Endothelial cell of umbilical vein (primary cell): ENCODE results near the gene RAB31. TPM values are rescaled to one million over a fixed set of nuclear protein-coding genes. Genes with fewer than 3 reads are reported as not detected.

ENCODE experiments used
- BruUV-seq: library from RNA; stranded (reverse); fragments of 400-500 nt; replicated peaks from 2 replicates; lab custom pipeline; 2021; lab: Mats Ljungman, UMichigan
- CTCF ChIA-PET: fragments of 300-600, 350-600 bp; sonication (Branson Sonifier 250); formaldehyde crosslinking; loops from one replicate; lab custom pipeline; 2021; ENCODE audit warnings: antibody characterized with exemption, inconsistent platforms; lab: Charles Lee
- POLR2A ChIA-PET: fragments of 300-600, 350-600 bp; sonication (Branson Sonifier 250); formaldehyde crosslinking; loops from one replicate; lab custom pipeline; 2021; ENCODE audit warnings: antibody characterized with exemption, inconsistent platforms; lab: Charles Lee
- DNase-seq: peaks from one replicate; pipeline ENCODE4 v3.0.0-alpha.2; 2011; ENCODE audit warnings: low read depth, low spot score
- FAIRE-seq: peaks from 2 replicates; lab custom pipeline; 2011; peaks lifted over from hg19 to GRCh38; lab: Jason Lieb, UNC
- H2AFZ ChIP-seq: 2 replicates; pipeline ENCODE4 v1.6.0; 2012; ENCODE audit warnings: low read depth, low read length, control low read depth, inconsistent platforms
- H3K27ac ChIP-seq: 2 replicates; pipeline ENCODE4 v1.5.1; 2011; ENCODE audit warnings: low read depth, mild to moderate bottlenecking, control low read depth, low read length, moderate library complexity; ENCODE audit not compliant: insufficient read depth
- H3K27me3 ChIP-seq, 2 experiments: 2 replicates each; pipeline versions ENCODE4 v1.6.0 to v1.6.1; 2011; ENCODE audit warnings: low read length in 2 of 2, mixed read lengths in 1 of 2; ENCODE audit not compliant: control insufficient read depth in 2 of 2, insufficient read depth in 2 of 2
- H3K36me3 ChIP-seq, 2 experiments: 2 replicates in 1 of 2; 3 replicates in 1 of 2; pipeline ENCODE4 v1.5.1; 2011; ENCODE audit warnings: low read length in 2 of 2, mild to moderate bottlenecking in 1 of 2, moderate library complexity in 1 of 2; ENCODE audit not compliant: control insufficient read depth in 2 of 2, insufficient read depth in 2 of 2; ENCODE audit errors: extremely low read depth in 1 of 2
- H3K4me1 ChIP-seq: 3 replicates; pipeline ENCODE4 v1.5.1; 2011; ENCODE audit warnings: mild to moderate bottlenecking, low read length; ENCODE audit not compliant: control insufficient read depth, insufficient read depth; ENCODE audit errors: extremely low read depth
- H3K4me2 ChIP-seq: 2 replicates; pipeline ENCODE4 v1.6.1; 2011; ENCODE audit warnings: low read length, control low read depth, mixed read lengths; ENCODE audit not compliant: insufficient read depth
- H3K4me3 ChIP-seq, 3 experiments: fragments of 200-600 bp in 1 of 3; sonication (generic), shearing (Covaris generic) in 1 of 3; replicated peaks in 1 of 3; 2 replicates each; pipeline ENCODE4 v1.5.1; 2011 to 2016; ENCODE audit warnings: control low read depth in 3 of 3, low read length in 3 of 3, mild to moderate bottlenecking in 2 of 3, inconsistent platforms in 1 of 3, low read depth in 1 of 3, moderate library complexity in 1 of 3; ENCODE audit not compliant: insufficient read depth in 1 of 3
- H3K79me2 ChIP-seq: 2 replicates; pipeline ENCODE4 v1.6.0; 2012; ENCODE audit warnings: low read length, inconsistent platforms; ENCODE audit not compliant: control insufficient read depth, insufficient read depth
- H3K9ac ChIP-seq: replicated peaks from 2 replicates; pipeline ENCODE3; 2011; ENCODE audit warnings: low read length, control low read depth; ENCODE audit not compliant: insufficient read depth; ENCODE audit errors: extremely low read depth
- H3K9me1 ChIP-seq: replicated peaks from 3 replicates; pipeline ENCODE4 v1.6.0; 2011; ENCODE audit warnings: mild to moderate bottlenecking, low read length; ENCODE audit not compliant: control insufficient read depth, insufficient read depth; ENCODE audit errors: extremely low read depth
- H3K9me3 ChIP-seq: replicated peaks from 2 replicates; pipeline ENCODE4 v1.5.1; 2012; ENCODE audit warnings: low read length, inconsistent platforms; ENCODE audit not compliant: control insufficient read depth, insufficient read depth
- H4K20me1 ChIP-seq: replicated peaks from 2 replicates; pipeline ENCODE3; 2011; ENCODE audit warnings: mild to moderate bottlenecking, low read length; ENCODE audit not compliant: control insufficient read depth, insufficient read depth; ENCODE audit errors: extremely low read depth
- CTCF ChIP-seq, 2 donors: IDR thresholded peaks; 1 replicate in 1 of 2; 2 replicates in 1 of 2; pipeline ENCODE4 v1.5.1; 2011; ENCODE audit warnings: low read length in 2 of 2, mild to moderate bottlenecking in 2 of 2, moderate library complexity in 2 of 2, control low read depth in 1 of 2, inconsistent platforms in 1 of 2, low read depth in 1 of 2; ENCODE audit not compliant: insufficient read depth in 1 of 2; ENCODE audit errors: extremely low read depth in 1 of 2
- EZH2 ChIP-seq: IDR thresholded peaks from 2 replicates; pipeline ENCODE4 v1.6.1; 2012; ENCODE audit warnings: borderline replicate concordance, low read depth, mild to moderate bottlenecking, moderate library complexity, low read length, inconsistent platforms; ENCODE audit not compliant: severe bottlenecking
- FOS ChIP-seq: IDR thresholded peaks from 2 replicates; pipeline ENCODE4 v1.6.1; 2011; ENCODE audit warnings: mild to moderate bottlenecking, low read length, moderate library complexity, borderline replicate concordance; ENCODE audit not compliant: insufficient read depth
- GATA2 ChIP-seq: IDR thresholded peaks from 2 replicates; pipeline ENCODE4 v1.7.0; 2011; ENCODE audit warnings: low read depth, mild to moderate bottlenecking, moderate library complexity, mixed read lengths, low read length; ENCODE audit not compliant: insufficient read length, insufficient read depth
- JUN ChIP-seq: IDR thresholded peaks from 2 replicates; pipeline ENCODE4 v1.6.1; 2011; ENCODE audit warnings: borderline replicate concordance, low read depth; ENCODE audit not compliant: insufficient read length, insufficient read depth
- MAX ChIP-seq: IDR thresholded peaks from 2 replicates; pipeline ENCODE4 v1.6.1; 2011; ENCODE audit not compliant: insufficient read depth, insufficient read length
- MYC ChIP-seq: IDR thresholded peaks from one replicate; pipeline ENCODE4 v1.6.1; 2011; ENCODE audit warnings: mild to moderate bottlenecking, low read depth, low read length
- POLR2A ChIP-seq: IDR thresholded peaks from 2 replicates; pipeline ENCODE4 v1.6.1; 2012; ENCODE audit warnings: low read depth, mild to moderate bottlenecking, control low read depth, low read length
- POLR2AphosphoS5 ChIP-seq: IDR thresholded peaks from 2 replicates; pipeline ENCODE4 v1.6.1; 2012; ENCODE audit warnings: low read depth, mild to moderate bottlenecking, control low read depth, low read length, moderate library complexity; ENCODE audit not compliant: insufficient read depth
- dilution Hi-C: fragments of 300-500 bp; cut with MboI; formaldehyde crosslinking; loops from one replicate; pipeline ENCODE4 v1.15.0; 2019; ENCODE audit warnings: low sequenced_read_pairs; ENCODE audit not compliant: extremely low pct_ligation_motif_present
- intact Hi-C: fragments of 100-400 bp; cut with micrococcal nuclease; formaldehyde crosslinking; loops from one replicate; pipeline ENCODE4 v1.10.0; 2022
- polyA plus RNA-seq, 4 experiments: library from polyadenylated mRNA; depleted of rRNA in 3 of 4; stranded (reverse) in 3 of 4; unstranded in 1 of 4; fragments of >200 nt; gene quantifications; 2 replicates each; pipeline versions ENCODE4 v1.2.1 to v1.2.3, GENCODE V29; 2011 to 2012; ENCODE audit warnings: missing spikeins in 1 of 4
- total RNA-seq: library from RNA; stranded (reverse); gene quantifications from 2 replicates; pipeline ENCODE4 v1.2.3, GENCODE V29; 2021

RAB31 gene
- total and polyA plus RNA-seq, 2 donors (not counting 3 experiments of a cell fraction or from before 2014, with no cell fraction given): 30.5 TPM

- ChIA-PET CTCF (no interaction called here), POLR2A (no interaction called here)
- Histone ChIP-seq H4K20me1 (no peaks in the 10 kb centered on the region), H3K27ac (no peak overlapping the region), H3K4me2 (no peak overlapping the region), H3K27me3 (no peaks in the 10 kb centered on the region), H3K79me2 (no peaks in the 10 kb centered on the region), H3K36me3 (no peaks in the 10 kb centered on the region), H3K4me3 (no peak overlapping the region), H3K9me1 (no peaks in the 10 kb centered on the region), H2AFZ (no peak overlapping the region), H3K9ac (no peak overlapping the region), H3K4me1 (no peaks in the 10 kb centered on the region), H3K9me3 (no peaks in the 10 kb centered on the region)
- no peak for FAIRE-seq
- dilution Hi-C loops (no loop called here), intact Hi-C loops (no loop called here)
- no peak for TF ChIP-seq CTCF (IDR thresholded peaks at IDR 0.05; ENCODE audit: extremely low read depth in 1 of 2, insufficient read depth in 1 of 2, low read depth in 1 of 2, low read length in 2 of 2)
- no peak for DNase-seq
- BruUV-seq: no TSS peak
Measured at GRCh38 chr18:9806905-9807304, 98.8 kb downstream of the RAB31 start.

GRCh38 chr18:9808295-9809241 lies 100.5 kb downstream of the RAB31 start:
- Histone ChIP-seq H3K27ac (no peak overlapping the region), H3K9me3 (no peaks in the 10 kb centered on the region), H3K27me3 (no peaks in the 10 kb centered on the region), H3K4me2 (no peak overlapping the region), H3K36me3 (no peaks in the 10 kb centered on the region), H4K20me1 (no peaks in the 10 kb centered on the region), H3K9ac (no peak overlapping the region), H2AFZ (no peak overlapping the region), H3K4me3 (no peak overlapping the region), H3K4me1 (no peaks in the 10 kb centered on the region), H3K79me2 (no peaks in the 10 kb centered on the region), H3K9me1 (no peaks in the 10 kb centered on the region)
- ChIA-PET POLR2A (no interaction called here), CTCF (interaction anchor here (0.5 to 1.2 kb wide), 2 partner anchors 12 to 158 kb away, joined by 3 read pairs; no protein-coding TSS in a partner anchor)
- dilution Hi-C loops: no loop called here
- peak; percentile 13 for DNase-seq
- BruUV-seq: no TSS peak
- TF ChIP-seq GATA2 (no peak), JUN (no peak), MAX (no peak), EZH2 (no peak), CTCF (IDR thresholded peaks at IDR 0.05; ENCODE audit: extremely low read depth in 1 of 2, insufficient read depth in 1 of 2, low read depth in 1 of 2, low read length in 2 of 2) (no peak), POLR2A (no peak), FOS (no peak), MYC (no peak), POLR2AphosphoS5 (no peak)
- FAIRE-seq: no peak
- intact Hi-C loops: no loop called here
